ENCODE measurements around the gene TMEM179B.

DNA sequence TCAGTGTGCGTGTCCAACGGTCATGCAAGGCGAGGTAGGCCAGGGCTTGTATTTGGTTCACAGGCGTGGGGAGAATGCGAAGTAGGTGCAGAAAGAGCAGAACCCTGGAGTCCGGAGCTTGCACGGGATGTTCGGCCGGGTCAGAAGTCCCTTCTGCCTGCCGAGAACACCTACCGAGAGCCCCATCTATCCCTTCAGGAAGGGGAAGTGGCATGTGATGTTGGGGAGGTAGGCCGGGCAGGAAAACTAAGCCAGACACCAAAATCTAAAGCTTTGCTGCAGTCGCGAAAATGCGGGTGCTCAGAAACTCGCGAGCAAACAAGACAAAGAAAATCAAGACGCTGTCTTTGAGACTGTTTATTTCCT, 16.4 kb upstream of the TMEM179B start:
- TF ChIP-seq SUZ12 (IDR thresholded peaks at IDR 0.05), result no peak
- TF ChIP-seq ARNT (IDR thresholded peaks at IDR 0.05), result no peak
- TF ChIP-seq BHLHE40 (IDR thresholded peaks at IDR 0.05; ENCODE audit: borderline replicate concordance), result no peak
- no peak for TF ChIP-seq FOXK2 (IDR thresholded peaks at IDR 0.05)
- no peak for TF ChIP-seq NFRKB (IDR thresholded peaks at IDR 0.05)
- no peak for TF ChIP-seq FOXA1 (IDR thresholded peaks at IDR 0.05)
- TF ChIP-seq SP1 (IDR thresholded peaks at IDR 0.05), result no peak
- no peak for TF ChIP-seq TARDBP (IDR thresholded peaks at IDR 0.05)

All from HEK293T (cell line).